SU-DHL-6 (cell line): ENCODE results near the gene SLC25A10.

Experiments
- H2AFZ ChIP-seq: fragments of 200-600 bp; sonication (generic); 2 replicates; pipeline ENCODE4 v1.6.1; 2014; ENCODE audit warnings: low read depth, mild to moderate bottlenecking, moderate library complexity, mixed read lengths, antibody characterized with exemption, low read length; ENCODE audit not compliant: severe bottlenecking
- H3F3A ChIP-seq: fragments of 200-600 bp; shearing (Covaris generic); 2 replicates; pipeline ENCODE4 v1.6.0; 2016; ENCODE audit warnings: antibody characterized with exemption, mild to moderate bottlenecking; ENCODE audit not compliant: insufficient read depth
- H3K27ac ChIP-seq: fragments of 200-600 bp; sonication (generic); 2 replicates; pipeline ENCODE4 v1.5.1; 2016; ENCODE audit warnings: low read depth, mild to moderate bottlenecking, low read length, moderate library complexity, mixed read lengths
- H3K27me3 ChIP-seq: fragments of 200-600 bp; sonication (generic), shearing (Covaris generic); 2 replicates; pipeline ENCODE4 v1.6.0; 2014; ENCODE audit warnings: mild to moderate bottlenecking, low read length
- H3K36me3 ChIP-seq: fragments of 200-600 bp; sonication (generic); 2 replicates; pipeline ENCODE4 v1.6.1; 2014; ENCODE audit warnings: mild to moderate bottlenecking, low read length, mixed read lengths
- H3K4me2 ChIP-seq: fragments of 300-600, 200-600 bp; shearing (Covaris generic), sonication (generic); 2 replicates; pipeline ENCODE4 v1.6.0; 2014; ENCODE audit warnings: low read length, low read depth, mild to moderate bottlenecking; ENCODE audit not compliant: poor library complexity, severe bottlenecking
- H3K4me3 ChIP-seq: fragments of 200-600 bp; sonication (generic); 2 replicates; pipeline ENCODE4 v1.5.1; 2014; ENCODE audit warnings: antibody characterized with exemption, low read length, mild to moderate bottlenecking, mixed read lengths; ENCODE audit not compliant: insufficient read depth, poor library complexity, severe bottlenecking
- H3K79me2 ChIP-seq: fragments of 200-600 bp; sonication (generic); 2 replicates; pipeline ENCODE4 v1.6.1; 2014; ENCODE audit warnings: mild to moderate bottlenecking, low read length, moderate library complexity; ENCODE audit not compliant: insufficient read depth
- H3K9ac ChIP-seq: fragments of 200-600 bp; sonication (generic); 2 replicates; pipeline ENCODE4 v1.7.0; 2014; ENCODE audit warnings: mild to moderate bottlenecking, low read length
- H3K9me2 ChIP-seq: fragments of 200-600 bp; sonication (generic); replicated peaks from 2 replicates; pipeline ENCODE4 v1.6.1; 2014; ENCODE audit warnings: low read length; ENCODE audit not compliant: insufficient read depth
- H3K9me3 ChIP-seq: fragments of 200-600 bp; sonication (generic); 2 replicates; pipeline ENCODE4 v1.6.1; 2014; ENCODE audit warnings: low read length, mixed read lengths; ENCODE audit not compliant: insufficient read depth
- H4K20me1 ChIP-seq: fragments of 200-600 bp; sonication (generic); 2 replicates; pipeline ENCODE4 v1.6.1; 2014; ENCODE audit warnings: low read depth, mild to moderate bottlenecking, antibody characterized with exemption, low read length, moderate library complexity, mixed read lengths
- CTCF ChIP-seq: fragments of 200-600 bp; sonication (generic); IDR thresholded peaks from one replicate; pipeline ENCODE4 v1.5.1; 2017; ENCODE audit warnings: antibody characterized with exemption, mild to moderate bottlenecking, low read length, moderate library complexity; ENCODE audit not compliant: insufficient read depth, poor library complexity, severe bottlenecking
- EZH2phosphoT487 ChIP-seq: fragments of 200-600 bp; sonication (generic), shearing (Covaris generic); conservative IDR thresholded peaks from 2 replicates; pipeline ENCODE4 v1.6.1; 2018; ENCODE audit warnings: mild to moderate bottlenecking, antibody characterized with exemption, low read length, moderate library complexity, mixed read lengths

SLC25A10 gene

DNA sequence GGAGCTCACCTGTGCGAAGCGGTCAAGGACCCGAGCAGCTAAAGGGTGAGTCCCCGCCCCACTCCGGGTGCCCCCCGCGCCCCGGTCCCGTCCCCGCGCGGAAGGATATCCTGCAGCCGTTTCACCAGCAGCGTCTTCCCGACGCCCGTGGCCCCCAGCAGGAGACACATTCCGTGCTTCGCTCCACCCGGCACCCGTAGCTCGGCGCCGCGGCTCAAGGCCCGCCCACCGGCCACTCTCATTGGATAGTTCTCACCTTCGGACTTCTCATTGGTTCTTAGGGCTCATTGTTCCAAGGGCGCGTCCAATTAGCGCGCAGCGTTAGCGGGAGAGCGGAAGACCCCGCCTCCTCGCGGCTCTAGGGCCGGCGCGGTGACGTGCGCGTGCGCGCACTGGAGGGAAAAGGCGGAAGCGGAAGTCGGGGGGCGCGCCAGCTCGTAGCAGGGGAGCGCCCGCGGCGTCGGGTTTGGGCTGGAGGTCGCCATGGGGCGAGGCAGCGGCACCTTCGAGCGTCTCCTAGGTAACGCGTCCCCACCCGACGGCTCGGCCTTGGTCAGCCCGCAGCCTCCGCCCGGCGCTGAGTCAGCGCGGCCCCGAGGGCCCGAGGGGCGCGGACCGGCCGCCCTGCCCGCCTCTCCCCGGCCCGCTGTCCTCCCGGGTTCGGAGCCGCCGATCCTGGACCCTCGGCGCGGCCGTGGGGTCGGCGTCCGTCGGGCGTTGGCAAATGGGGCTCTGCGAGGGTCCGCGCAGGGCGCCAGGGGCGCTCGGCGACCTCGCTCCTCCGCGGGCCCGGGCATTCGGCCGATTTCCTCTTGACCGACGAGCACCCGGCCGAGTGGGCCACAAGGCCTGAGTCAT, 28.3 kb upstream of the SLC25A10 start, which contains the start of the genes ARL16 and HGS:
TSS of gene ARL16 (minus strand) at position 214 of the 858 bp plus-strand sequence. CDS start at position 170, 44 bp downstream.
TSS of gene HGS (plus strand) at position 428 of the 858 bp plus-strand sequence. CDS start at position 484, 56 bp downstream.
- Histone ChIP-seq H3K4me2 (peak within 1 kb of the TSS; percentile 76), H3K79me2 (peaks cover 49% of the 10 kb centered on the region), H3K4me3 (peak within 1 kb of the TSS; percentile 84), H3K27ac (peak within 1 kb of the TSS; percentile 33; the same call in 1 of the 2 replicates), H2AFZ (peak within 1 kb of the TSS; percentile 52), H3K36me3 (no peaks in the 10 kb centered on the region), H3K9me2 (no peaks in the 10 kb centered on the region), H3F3A (no peaks in the 10 kb centered on the region), H3K9me3 (no peaks in the 10 kb centered on the region), H3K9ac (peak within 1 kb of the TSS; percentile 86), H3K27me3 (no peaks in the 10 kb centered on the region), H4K20me1 (no peaks in the 10 kb centered on the region)
- TF ChIP-seq EZH2phosphoT487 (no peak), CTCF (no peak)

- Histone ChIP-seq H4K20me1 (no peaks in the 10 kb centered on the region), H3F3A (no peaks in the 10 kb centered on the region), H2AFZ (no peak overlapping the region), H3K4me2 (peak overlapping the region; percentile 76), H3K27ac (peak overlapping the region; percentile 12; the same call in 1 of the 2 replicates), H3K4me3 (peak overlapping the region; percentile 84), H3K27me3 (no peaks in the 10 kb centered on the region), H3K9me2 (no peaks in the 10 kb centered on the region), H3K36me3 (no peaks in the 10 kb centered on the region), H3K79me2 (peaks cover 49% of the 10 kb centered on the region), H3K9ac (peak overlapping the region; percentile 86), H3K9me3 (no peaks in the 10 kb centered on the region)
- TF ChIP-seq CTCF (no peak), EZH2phosphoT487 (no peak)
Measured at GRCh38 chr17:81684442-81684911, 27.6 kb upstream of the SLC25A10 start.

DNA sequence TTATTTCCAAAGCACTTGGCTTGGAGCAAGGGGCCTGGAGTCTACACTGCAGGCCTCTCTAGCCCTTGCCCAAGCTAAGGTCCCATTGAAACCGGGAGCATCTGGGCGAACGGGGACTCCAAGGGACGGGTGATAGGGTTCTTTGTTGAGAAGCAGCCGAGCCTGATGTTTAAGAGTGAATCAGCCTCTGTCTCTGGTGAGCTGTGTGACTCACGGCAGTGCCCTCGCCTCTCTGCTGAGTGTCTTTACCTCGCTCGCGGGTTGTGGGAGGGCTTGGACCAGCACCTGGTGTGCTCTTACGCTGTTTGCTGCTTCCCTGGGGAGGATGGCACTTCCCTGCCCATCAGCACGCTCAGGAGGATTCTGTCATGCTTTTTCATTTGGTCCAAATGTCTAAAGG, 27.0 kb upstream of the SLC25A10 start:
- H3K9ac ChIP-seq = peak overlapping the region; percentile 86
- H3K4me3 ChIP-seq = peak overlapping the region; percentile 84
- peak overlapping the region; percentile 76 for H3K4me2 ChIP-seq
- no peaks in the 10 kb centered on the region for H3K9me3 ChIP-seq
- no peaks in the 10 kb centered on the region for H4K20me1 ChIP-seq
- H2AFZ ChIP-seq = no peak overlapping the region
- no peak overlapping the region for H3K27ac ChIP-seq
- no peaks in the 10 kb centered on the region for H3F3A ChIP-seq
- no peaks in the 10 kb centered on the region for H3K9me2 ChIP-seq
- peaks cover 49% of the 10 kb centered on the region for H3K79me2 ChIP-seq
- no peaks in the 10 kb centered on the region for H3K27me3 ChIP-seq
- no peaks in the 10 kb centered on the region for H3K36me3 ChIP-seq
- TF ChIP-seq CTCF (no peak), EZH2phosphoT487 (no peak)
